Sigmoid colon (tissue), 7 donors: ENCODE measurements around the gene DLG1. TPM values are rescaled to one million over a fixed set of nuclear protein-coding genes. Genes with fewer than 3 reads are reported as not detected.

Experiments
- DNase-seq: peaks from one replicate; pipeline ENCODE4 v3.0.0-alpha.2; 2019
- H3K27ac ChIP-seq, 4 donors: fragments of 200-600 bp; sonication (generic); one replicate each; pipeline ENCODE4 v1.5.1; 2016 to 2019; ENCODE audit warnings: mild to moderate bottlenecking in 1 of 4
- H3K27me3 ChIP-seq, 3 donors: fragments of 200-600 bp; sonication (generic); one replicate each; pipeline ENCODE4 v1.5.1; 2019; ENCODE audit warnings: mild to moderate bottlenecking in 1 of 3
- H3K36me3 ChIP-seq, 4 donors: fragments of 200-600 bp; sonication (generic); one replicate each; pipeline ENCODE4 v1.5.1; 2016 to 2019
- H3K4me1 ChIP-seq, 4 donors: fragments of 200-600 bp; sonication (generic); one replicate each; pipeline ENCODE4 v1.5.1; 2017 to 2019
- H3K4me3 ChIP-seq, 4 donors: fragments of 200-600 bp; sonication (generic); one replicate each; pipeline ENCODE4 v1.5.1; 2017 to 2019; ENCODE audit warnings: mild to moderate bottlenecking in 2 of 4, moderate library complexity in 1 of 4
- H3K9me3 ChIP-seq, 4 donors: fragments of 200-600 bp in 3 of 4; sonication (generic) in 3 of 4; one replicate each; pipeline versions ENCODE4 v1.5.1 to v1.6.1; 2013 to 2019
- EP300 ChIP-seq, 4 donors: sonication (generic); formaldehyde crosslinking; IDR thresholded peaks; one replicate each; pipeline ENCODE4 v1.6.1; 2017; ENCODE audit warnings: antibody characterized with exemption in 4 of 4
- POLR2A ChIP-seq, 2 donors: fragments of 450-650 bp; IDR thresholded peaks; one replicate each; pipeline ENCODE4 v1.6.1; 2016; ENCODE audit warnings: antibody characterized with exemption in 2 of 2, mild to moderate bottlenecking in 2 of 2, moderate library complexity in 2 of 2
- POLR2AphosphoS5 ChIP-seq, 4 donors: sonication (generic); formaldehyde crosslinking; IDR thresholded peaks; one replicate each; pipeline ENCODE4 v1.6.1; 2017; ENCODE audit warnings: antibody characterized with exemption in 4 of 4
- WGBS, 2 donors: extraction: QIAGEN DNeasy Blood & Tissue Kit; methylation state at CpG; one replicate each; pipeline ENCODE4 v1.1.7; 2013; 5-methylcytosine and 5-hydroxymethylcytosine counted together
- intact Hi-C: fragments of 100-400 bp; cut with DNase I; formaldehyde crosslinking; loops from one replicate; pipeline ENCODE4 v1.15.1; 2023
- polyA plus RNA-seq, 3 donors: library from polyadenylated mRNA; stranded (reverse); fragments of 200-250 nt; gene quantifications; one replicate each; pipeline ENCODE4 v1.2.3, GENCODE V29; 2013
- total RNA-seq, 4 donors: library from RNA; depleted of rRNA; stranded (reverse); fragments of >200 nt; gene quantifications; one replicate each; pipeline ENCODE4 v1.1.0, GENCODE V29; 2016
- TF ChIP-seq, protein P1 (sequence below), 4 experiments: fragments of 450-650 bp in 3 of 4; fragments of 200-600 bp in 1 of 4; IDR thresholded peaks; one replicate each; pipeline ENCODE4 v1.5.1; 2016 to 2019; ENCODE audit warnings: antibody characterized with exemption in 4 of 4, mild to moderate bottlenecking in 3 of 4, moderate library complexity in 2 of 4
- donor health status: healthy with polysubstance abuse.
- donor health status: Bipolar disorder and iron deficiency.
- donor health status: healthy.

Gene DLG1
- total and polyA plus RNA-seq, 7 donors: 30.6 to 83.7 (median 64.3) TPM

DNA sequence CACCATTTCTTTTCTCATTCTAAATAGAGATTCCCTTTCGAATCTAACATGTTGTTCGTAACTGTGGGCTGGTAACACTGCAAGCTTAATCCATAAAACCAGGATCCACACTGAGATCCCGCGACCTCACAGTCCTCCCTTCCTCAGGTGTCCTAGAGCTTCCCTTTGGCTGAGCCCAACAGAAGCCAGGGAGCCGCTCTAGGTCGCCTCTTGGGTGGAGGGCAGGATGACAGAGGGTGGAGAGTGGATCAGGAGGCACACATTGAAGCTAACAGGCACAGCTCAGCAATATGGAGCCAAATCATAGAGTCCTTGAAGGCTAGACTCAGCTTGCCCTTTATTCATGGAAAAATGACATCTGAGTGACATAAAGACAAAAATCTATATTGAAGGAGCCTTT is 44.7 kb upstream of the DLG1 start:
- Histone ChIP-seq H3K4me3 (no peak overlapping the region), H3K27me3 (no peaks in the 10 kb centered on the region), H3K4me1 (no peaks in the 10 kb centered on the region), H3K9me3 (no peaks in the 10 kb centered on the region), H3K36me3 (no peaks in the 10 kb centered on the region), H3K27ac (no peak overlapping the region)
- no peak for DNase-seq
- TF ChIP-seq POLR2A (IDR thresholded peaks at IDR 0.05): no peak
- TF ChIP-seq, protein P1, sequence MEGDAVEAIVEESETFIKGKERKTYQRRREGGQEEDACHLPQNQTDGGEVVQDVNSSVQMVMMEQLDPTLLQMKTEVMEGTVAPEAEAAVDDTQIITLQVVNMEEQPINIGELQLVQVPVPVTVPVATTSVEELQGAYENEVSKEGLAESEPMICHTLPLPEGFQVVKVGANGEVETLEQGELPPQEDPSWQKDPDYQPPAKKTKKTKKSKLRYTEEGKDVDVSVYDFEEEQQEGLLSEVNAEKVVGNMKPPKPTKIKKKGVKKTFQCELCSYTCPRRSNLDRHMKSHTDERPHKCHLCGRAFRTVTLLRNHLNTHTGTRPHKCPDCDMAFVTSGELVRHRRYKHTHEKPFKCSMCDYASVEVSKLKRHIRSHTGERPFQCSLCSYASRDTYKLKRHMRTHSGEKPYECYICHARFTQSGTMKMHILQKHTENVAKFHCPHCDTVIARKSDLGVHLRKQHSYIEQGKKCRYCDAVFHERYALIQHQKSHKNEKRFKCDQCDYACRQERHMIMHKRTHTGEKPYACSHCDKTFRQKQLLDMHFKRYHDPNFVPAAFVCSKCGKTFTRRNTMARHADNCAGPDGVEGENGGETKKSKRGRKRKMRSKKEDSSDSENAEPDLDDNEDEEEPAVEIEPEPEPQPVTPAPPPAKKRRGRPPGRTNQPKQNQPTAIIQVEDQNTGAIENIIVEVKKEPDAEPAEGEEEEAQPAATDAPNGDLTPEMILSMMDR (IDR thresholded peaks at IDR 0.05): no peak
- TF ChIP-seq EP300 (IDR thresholded peaks at IDR 0.05): no peak
- no peak for TF ChIP-seq POLR2AphosphoS5 (IDR thresholded peaks at IDR 0.05)
- intact Hi-C loops: no loop called here
- 87 to 95% methylated on average over 6 of the region's 6 CpGs for WGBS, 2 donors

DNA sequence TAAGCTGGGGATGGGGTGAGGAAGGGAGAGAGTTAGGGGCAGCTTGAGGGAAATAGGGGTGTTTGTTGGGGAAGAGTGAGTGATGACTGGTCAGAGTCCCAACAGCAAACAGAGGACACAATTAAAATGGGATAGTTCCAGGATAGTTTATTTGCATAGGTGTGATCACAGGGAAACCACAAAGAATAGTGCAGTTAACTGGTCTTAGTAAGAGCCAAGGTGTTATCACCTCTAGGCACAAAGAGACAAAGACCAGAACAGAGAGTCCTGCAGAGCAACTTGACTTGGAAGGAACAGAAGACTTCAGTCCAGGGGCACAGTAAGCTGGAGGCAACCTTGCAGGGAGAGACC is 42.1 kb upstream of the DLG1 start:
- no peak for DNase-seq
- Histone ChIP-seq H3K4me3 (no peak overlapping the region), H3K27me3 (no peaks in the 10 kb centered on the region), H3K36me3 (no peaks in the 10 kb centered on the region), H3K4me1 (no peaks in the 10 kb centered on the region), H3K27ac (no peak overlapping the region), H3K9me3 (no peaks in the 10 kb centered on the region)
- TF ChIP-seq EP300 (IDR thresholded peaks at IDR 0.05) (no peak), POLR2A (IDR thresholded peaks at IDR 0.05) (no peak), POLR2AphosphoS5 (IDR thresholded peaks at IDR 0.05) (no peak)
- TF ChIP-seq, protein P1 (IDR thresholded peaks at IDR 0.05): no peak
- intact Hi-C loops: no loop called here

DNA sequence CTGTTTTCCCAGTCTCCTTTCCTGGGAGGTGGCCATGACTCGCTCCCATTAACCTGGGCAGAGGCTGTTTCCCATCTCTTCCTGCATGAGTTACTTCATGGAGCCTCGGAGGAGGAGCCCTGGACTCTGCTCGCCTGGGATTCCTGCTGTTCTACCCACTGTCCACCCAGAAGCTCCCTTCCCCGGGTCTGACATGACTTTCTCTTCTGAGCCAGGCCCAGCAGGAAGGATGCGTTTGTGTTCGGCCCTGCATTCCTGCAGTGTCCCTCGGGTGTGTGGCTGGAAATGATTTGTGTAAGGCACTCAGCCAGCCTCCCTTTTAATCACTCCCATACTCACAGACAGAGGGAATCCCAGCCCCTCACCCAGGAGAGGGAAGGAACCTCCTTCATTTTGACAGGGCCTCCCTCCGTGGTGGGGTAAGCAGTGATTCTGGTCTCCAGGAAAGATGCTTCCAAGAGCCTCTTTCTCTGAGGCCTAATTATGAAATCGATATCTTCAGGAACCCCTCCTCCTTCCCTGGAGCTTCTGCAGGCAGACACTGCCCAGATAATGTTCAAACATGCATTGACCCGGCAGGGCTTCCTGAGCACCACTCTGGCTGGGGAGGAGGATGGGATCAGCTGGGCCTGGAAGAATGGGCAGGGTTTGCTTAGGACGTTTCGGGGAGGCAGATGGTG is 41.6 kb upstream of the DLG1 start:
- H3K36me3 ChIP-seq: no peaks in the 10 kb centered on the region
- H3K27ac ChIP-seq: peak overlapping the region in 1 of 4 donors; percentile 10
- TF ChIP-seq EP300 (IDR thresholded peaks at IDR 0.05) (no peak), POLR2A (IDR thresholded peaks at IDR 0.05) (no peak), POLR2AphosphoS5 (IDR thresholded peaks at IDR 0.05) (no peak)
- TF ChIP-seq, protein P1 (IDR thresholded peaks at IDR 0.05): no peak
- H3K9me3 ChIP-seq: no peaks in the 10 kb centered on the region
- intact Hi-C loops: no loop called here
- H3K27me3 ChIP-seq: no peaks in the 10 kb centered on the region
- no peak for DNase-seq
- no peaks in the 10 kb centered on the region for H3K4me1 ChIP-seq
- 64 to 66% methylated on average over 12 of the region's 12 CpGs for WGBS, 2 donors
- H3K4me3 ChIP-seq: no peak overlapping the region

DNA sequence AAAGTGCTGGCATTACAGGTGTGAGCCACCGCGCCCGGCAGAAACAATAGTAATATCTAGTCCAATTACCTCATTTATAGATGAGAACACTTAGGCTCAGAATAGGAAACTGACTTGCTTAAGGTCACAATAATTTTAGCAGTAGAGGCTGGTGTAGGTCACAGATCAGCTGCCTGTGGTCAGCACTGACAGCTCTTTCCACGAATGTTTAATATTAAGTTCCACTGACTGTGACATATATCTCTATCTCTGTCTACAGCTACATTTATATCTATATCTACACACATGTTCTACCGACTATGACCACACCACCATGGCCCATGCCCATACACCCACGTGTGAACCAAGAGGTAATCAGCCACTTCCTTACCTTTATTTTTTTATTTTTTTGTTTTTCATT is 40.2 kb upstream of the DLG1 start:
- TF ChIP-seq EP300 (IDR thresholded peaks at IDR 0.05) (no peak), POLR2AphosphoS5 (IDR thresholded peaks at IDR 0.05) (no peak), POLR2A (IDR thresholded peaks at IDR 0.05) (no peak)
- TF ChIP-seq, protein P1 (IDR thresholded peaks at IDR 0.05): no peak
- DNase-seq: no peak
- WGBS, 2 donors: 85 to 88% methylated on average over 6 of the region's 6 CpGs
- no peaks in the 10 kb centered on the region for H3K9me3 ChIP-seq
- no peaks in the 10 kb centered on the region for H3K27me3 ChIP-seq
- no peak overlapping the region for H3K4me3 ChIP-seq
- H3K27ac ChIP-seq: no peak overlapping the region
- no peaks in the 10 kb centered on the region for H3K36me3 ChIP-seq
- no peaks in the 10 kb centered on the region for H3K4me1 ChIP-seq
- intact Hi-C loops: no loop called here

DNA sequence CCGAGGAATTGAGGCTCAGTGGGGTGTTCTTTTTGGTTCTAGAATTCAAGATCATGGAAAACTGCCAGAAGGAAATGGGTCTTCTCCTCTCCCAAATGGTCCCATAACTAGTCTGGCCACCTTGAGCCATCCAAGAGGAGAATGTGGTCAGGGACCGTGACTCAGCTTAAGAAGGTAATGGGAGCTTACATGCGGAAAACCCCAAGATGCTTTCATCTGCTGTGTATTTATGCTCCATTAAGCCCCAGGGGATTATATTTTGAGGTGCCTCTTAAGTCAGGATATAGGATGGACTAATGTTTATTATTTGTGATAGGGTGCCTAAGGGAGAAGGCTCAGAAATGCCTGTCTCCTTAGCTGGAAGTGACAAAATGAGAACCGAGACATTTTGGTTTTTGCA is 39.2 kb upstream of the DLG1 start:
- DNase-seq: no peak
- Histone ChIP-seq H3K36me3 (no peaks in the 10 kb centered on the region), H3K4me1 (no peaks in the 10 kb centered on the region), H3K9me3 (no peaks in the 10 kb centered on the region), H3K27ac (no peak overlapping the region), H3K4me3 (no peak overlapping the region), H3K27me3 (no peaks in the 10 kb centered on the region)
- 88 to 93% methylated on average over 4 of the region's 4 CpGs for WGBS, 2 donors
- TF ChIP-seq POLR2AphosphoS5 (IDR thresholded peaks at IDR 0.05) (no peak), POLR2A (IDR thresholded peaks at IDR 0.05) (no peak), EP300 (IDR thresholded peaks at IDR 0.05) (no peak)
- TF ChIP-seq, protein P1 (IDR thresholded peaks at IDR 0.05): no peak
- intact Hi-C loops: no loop called here
